MM.1S (cell line): ENCODE measurements around the gene ALDH16A1.

Source experiments
- EZH2 ChIP-seq: fragments of 300-600 bp; sonication (generic); optimal IDR thresholded peaks from 2 replicates; pipeline ENCODE3; 2017; ENCODE audit warnings: low read depth, mild to moderate bottlenecking, antibody characterized with exemption, low read length, mixed read lengths
- EZH2phosphoT487 ChIP-seq: fragments of 300-600 bp; sonication (generic); IDR thresholded peaks from 2 replicates; pipeline ENCODE4 v1.6.1; 2018; ENCODE audit warnings: antibody characterized with exemption, low read length
- TF ChIP-seq, protein P1 (sequence below): fragments of 300-600 bp; sonication (generic); IDR thresholded peaks from 2 replicates; pipeline ENCODE4 v1.5.1; 2016; ENCODE audit warnings: antibody characterized with exemption, low read length, mixed read lengths

DNA sequence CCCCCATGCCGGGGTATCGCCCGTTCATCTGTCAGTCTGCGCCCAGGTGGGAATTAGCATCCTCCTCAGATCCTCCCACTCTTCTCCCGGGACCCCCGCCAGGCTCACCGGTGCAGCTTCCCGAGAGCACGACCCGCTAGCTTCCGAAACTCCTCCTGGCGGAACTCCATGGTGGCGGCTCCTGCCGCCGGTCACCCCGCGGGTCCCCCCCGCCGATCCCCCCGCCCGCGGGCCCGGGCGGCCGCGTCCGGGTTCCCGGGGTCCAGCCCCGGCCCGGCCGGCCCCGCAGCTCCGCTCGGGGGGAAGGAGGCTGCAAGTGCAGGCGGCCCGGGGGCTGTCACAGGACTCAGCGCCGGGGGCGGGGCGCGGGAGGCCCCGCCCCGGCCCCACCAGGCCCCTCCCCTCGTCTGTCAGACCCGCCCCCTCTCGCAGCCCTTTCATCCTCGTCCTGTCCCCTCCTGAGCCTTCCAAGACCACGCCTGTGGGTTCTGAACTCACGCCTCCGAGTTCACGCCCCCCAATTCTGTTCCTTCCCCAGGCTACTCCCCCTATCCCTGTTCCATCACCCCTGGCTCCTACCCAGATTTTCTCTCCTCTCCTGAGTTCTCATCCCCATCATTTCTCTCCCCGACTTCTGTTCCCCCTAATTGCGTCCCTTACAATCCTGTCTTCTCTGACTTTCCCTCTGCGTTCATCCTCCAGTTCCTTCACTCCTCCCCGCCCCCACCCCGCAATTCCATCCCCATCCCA lies 11.6 kb upstream of the ALDH16A1 start, which contains the start of gene SLC17A7:
- TF ChIP-seq, protein P1, sequence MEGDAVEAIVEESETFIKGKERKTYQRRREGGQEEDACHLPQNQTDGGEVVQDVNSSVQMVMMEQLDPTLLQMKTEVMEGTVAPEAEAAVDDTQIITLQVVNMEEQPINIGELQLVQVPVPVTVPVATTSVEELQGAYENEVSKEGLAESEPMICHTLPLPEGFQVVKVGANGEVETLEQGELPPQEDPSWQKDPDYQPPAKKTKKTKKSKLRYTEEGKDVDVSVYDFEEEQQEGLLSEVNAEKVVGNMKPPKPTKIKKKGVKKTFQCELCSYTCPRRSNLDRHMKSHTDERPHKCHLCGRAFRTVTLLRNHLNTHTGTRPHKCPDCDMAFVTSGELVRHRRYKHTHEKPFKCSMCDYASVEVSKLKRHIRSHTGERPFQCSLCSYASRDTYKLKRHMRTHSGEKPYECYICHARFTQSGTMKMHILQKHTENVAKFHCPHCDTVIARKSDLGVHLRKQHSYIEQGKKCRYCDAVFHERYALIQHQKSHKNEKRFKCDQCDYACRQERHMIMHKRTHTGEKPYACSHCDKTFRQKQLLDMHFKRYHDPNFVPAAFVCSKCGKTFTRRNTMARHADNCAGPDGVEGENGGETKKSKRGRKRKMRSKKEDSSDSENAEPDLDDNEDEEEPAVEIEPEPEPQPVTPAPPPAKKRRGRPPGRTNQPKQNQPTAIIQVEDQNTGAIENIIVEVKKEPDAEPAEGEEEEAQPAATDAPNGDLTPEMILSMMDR, result no peak
- TF ChIP-seq EZH2 (no peak), EZH2phosphoT487 (no peak)
